SH-SY5Y (cell line): ENCODE measurements around the gene BCAN.

Experiments
- GATA2 ChIP-seq: IDR thresholded peaks from 2 replicates; pipeline ENCODE4 v1.6.1; 2011; ENCODE audit warnings: mild to moderate bottlenecking, low read depth, low read length
- GATA3 ChIP-seq: IDR thresholded peaks from 2 replicates; pipeline ENCODE4 v1.6.1; 2011; ENCODE audit warnings: low read depth, mild to moderate bottlenecking, low read length, moderate library complexity

GRCh38 chr1:156608036-156608674 lies 33.8 kb upstream of the BCAN start:
- TF ChIP-seq GATA2 (peak; percentile 18; the same call in 1 of the 2 replicates), GATA3 (no peak)
